HG03432 (cell line): ENCODE measurements around the gene ERG.

Experiments used
- ATAC-seq: cut with Tn5 transposase; IDR thresholded peaks from one replicate; pipeline ENCODE4 v1.9.1; 2021; ENCODE audit warnings: mild to moderate bottlenecking, moderate library complexity; ENCODE audit not compliant: unreplicated experiment

Gene ERG

GRCh38 chr21:38399103-38399502 is 99.2 kb downstream of the ERG start:
- no peak for ATAC-seq

- ATAC-seq: no peak
These were observed 102.0 kb downstream of the ERG start for GRCh38 chr21:38396325-38396724.

GRCh38 chr21:38395581-38395980 is 102.7 kb downstream of the ERG start:
- no peak for ATAC-seq

- no peak for ATAC-seq
These were observed 105.6 kb downstream of the ERG start for GRCh38 chr21:38392661-38393060.

- ATAC-seq: no peak
These were observed 108.4 kb downstream of the ERG start for GRCh38 chr21:38389896-38390295.

- ATAC-seq: no peak
These were observed 109.0 kb downstream of the ERG start for GRCh38 chr21:38389354-38389676.

- no peak for ATAC-seq
These were observed 109.5 kb downstream of the ERG start for GRCh38 chr21:38388647-38389353.

GRCh38 chr21:38388203-38388602 is 110.1 kb downstream of the ERG start:
- ATAC-seq: no peak

- no peak for ATAC-seq
These were observed 111.3 kb downstream of the ERG start for GRCh38 chr21:38386967-38387366.

- no peak for ATAC-seq
These were observed 112.7 kb downstream of the ERG start for GRCh38 chr21:38385427-38386175.

GRCh38 chr21:38384675-38385426 is 113.4 kb downstream of the ERG start:
- no peak for ATAC-seq

- ATAC-seq: no peak
These were observed 114.1 kb downstream of the ERG start for GRCh38 chr21:38384238-38384560.

GRCh38 chr21:38383411-38384237 is 114.7 kb downstream of the ERG start:
- ATAC-seq: no peak

GRCh38 chr21:38380481-38381137 is 117.7 kb downstream of the ERG start:
- ATAC-seq: no peak

- no peak for ATAC-seq
These were observed 119.1 kb downstream of the ERG start for GRCh38 chr21:38379147-38379546.

GRCh38 chr21:38377165-38378088 is 120.8 kb downstream of the ERG start:
- ATAC-seq: no peak

GRCh38 chr21:38376693-38377092 is 121.6 kb downstream of the ERG start:
- ATAC-seq: no peak

GRCh38 chr21:38376235-38376634 is 122.0 kb downstream of the ERG start:
- ATAC-seq: no peak

GRCh38 chr21:38367646-38368045 is 130.6 kb downstream of the ERG start:
- ATAC-seq: no peak

GRCh38 chr21:38365521-38365920 is 132.8 kb downstream of the ERG start:
- ATAC-seq: no peak
